ENCODE data around the gene SERBP1.

SERBP1 gene

DNA sequence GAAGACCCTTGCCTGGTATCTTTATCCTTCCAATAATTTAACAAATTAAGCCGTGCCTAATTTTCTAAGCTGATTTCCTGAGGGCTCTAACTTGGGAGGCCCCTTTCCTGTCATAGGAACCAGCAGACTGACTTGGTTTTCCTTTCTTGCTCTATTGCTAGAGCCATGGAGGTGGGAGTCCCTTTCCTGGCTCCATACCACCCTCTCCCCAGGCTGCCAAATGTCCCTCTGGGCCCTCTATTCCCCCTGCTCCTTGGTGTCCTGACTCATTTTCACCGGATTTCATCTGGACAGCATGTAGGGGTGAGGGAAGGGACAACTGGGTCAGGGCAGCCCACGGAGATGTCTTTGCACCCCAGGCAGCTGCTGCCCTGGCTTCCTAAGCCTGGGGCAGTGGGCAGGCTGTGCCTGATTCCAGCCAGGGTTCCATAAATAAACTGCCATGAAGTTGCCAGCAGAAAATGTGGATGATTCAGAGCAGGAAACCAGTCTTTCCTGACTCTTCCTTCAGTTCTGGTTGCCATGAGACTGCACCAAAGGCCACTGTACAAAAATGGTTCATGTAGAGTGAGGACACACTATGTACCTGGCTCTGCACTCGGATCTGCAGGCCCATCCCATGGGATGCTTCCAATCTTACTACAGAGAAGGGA lies 38.0 kb upstream of the SERBP1 start:
- H3K4me3 ChIP-seq (ENCODE audit: low read depth, low read length): no peak overlapping the region
- DNase-seq (ENCODE audit: low read depth): no peak
- TF ChIP-seq CTCF (conservative IDR thresholded peaks at IDR 0.05; ENCODE audit: low read depth, low read length): no peak

DNA sequence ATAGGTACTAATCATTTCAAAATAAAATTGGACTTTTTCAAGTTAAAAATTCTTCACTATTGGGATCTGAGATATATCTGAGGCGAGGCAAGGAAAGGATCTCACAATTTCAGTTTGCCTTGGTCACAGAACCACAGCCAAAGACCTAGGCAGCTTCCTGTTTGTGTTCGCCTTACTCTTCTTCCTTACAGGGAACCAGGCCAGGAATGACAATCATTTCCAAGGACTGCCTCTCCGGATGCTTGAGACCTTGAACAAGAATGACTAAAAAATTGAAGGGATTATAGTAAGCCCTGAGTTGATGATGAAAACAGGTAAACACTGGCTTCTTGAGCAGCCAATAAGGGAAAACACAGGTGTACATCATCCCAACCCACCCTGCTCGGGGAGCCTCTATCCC lies 35.2 kb upstream of the SERBP1 start:
- peak; percentile 21 for DNase-seq (ENCODE audit: low read depth)
- TF ChIP-seq CTCF (conservative IDR thresholded peaks at IDR 0.05; ENCODE audit: low read depth, low read length): no peak
- H3K4me3 ChIP-seq (ENCODE audit: low read depth, low read length): no peak overlapping the region

- no peak for TF ChIP-seq CTCF (conservative IDR thresholded peaks at IDR 0.05; ENCODE audit: low read depth, low read length)
- no peak overlapping the region for H3K4me3 ChIP-seq (ENCODE audit: low read depth, low read length)
- no peak for DNase-seq (ENCODE audit: low read depth)
Measured at GRCh38 chr1:67464746-67465145, 34.5 kb upstream of the SERBP1 start.

GRCh38 chr1:67464058-67464457 lies 33.9 kb upstream of the SERBP1 start:
- DNase-seq (ENCODE audit: low read depth): no peak
- TF ChIP-seq CTCF (conservative IDR thresholded peaks at IDR 0.05; ENCODE audit: low read depth, low read length): no peak

DNA sequence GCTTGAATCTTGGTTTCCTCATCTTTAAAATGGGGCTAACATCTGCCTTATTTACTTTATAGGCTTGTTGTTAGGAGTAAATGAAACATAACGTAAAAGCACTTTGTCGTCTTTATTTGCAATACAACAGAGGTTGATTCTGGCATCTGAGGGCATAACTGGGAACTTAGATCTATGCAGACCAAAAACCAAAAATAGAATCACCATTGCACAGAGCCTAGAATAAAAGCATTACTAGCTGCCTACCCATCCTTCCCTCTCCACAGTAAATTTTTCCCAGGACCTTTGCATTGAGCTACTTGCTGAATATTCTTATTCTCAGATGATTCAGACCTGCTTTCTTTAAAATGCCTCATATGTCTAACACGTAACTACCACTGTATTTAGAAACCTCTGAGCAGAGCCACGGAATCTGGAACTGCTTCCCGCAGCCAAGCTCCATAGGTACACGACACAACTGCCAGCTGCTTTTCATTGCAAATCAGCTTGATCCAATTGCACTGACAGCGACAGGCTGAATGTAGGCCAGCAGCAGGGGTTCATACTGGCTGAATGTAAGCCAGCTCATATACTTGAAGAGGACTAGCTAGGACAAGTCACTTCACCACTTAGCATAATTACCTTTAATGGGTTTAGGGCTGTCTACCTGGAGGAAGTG lies 33.2 kb upstream of the SERBP1 start:
- peak; percentile 15 for DNase-seq (ENCODE audit: low read depth)
- TF ChIP-seq CTCF (conservative IDR thresholded peaks at IDR 0.05; ENCODE audit: low read depth, low read length): no peak

More at GRCh38 chr1:67464058-67464457, 33.9 kb upstream of the SERBP1 start:
- no peak overlapping the region for H3K4me3 ChIP-seq (ENCODE audit: low read depth, low read length)

DNA sequence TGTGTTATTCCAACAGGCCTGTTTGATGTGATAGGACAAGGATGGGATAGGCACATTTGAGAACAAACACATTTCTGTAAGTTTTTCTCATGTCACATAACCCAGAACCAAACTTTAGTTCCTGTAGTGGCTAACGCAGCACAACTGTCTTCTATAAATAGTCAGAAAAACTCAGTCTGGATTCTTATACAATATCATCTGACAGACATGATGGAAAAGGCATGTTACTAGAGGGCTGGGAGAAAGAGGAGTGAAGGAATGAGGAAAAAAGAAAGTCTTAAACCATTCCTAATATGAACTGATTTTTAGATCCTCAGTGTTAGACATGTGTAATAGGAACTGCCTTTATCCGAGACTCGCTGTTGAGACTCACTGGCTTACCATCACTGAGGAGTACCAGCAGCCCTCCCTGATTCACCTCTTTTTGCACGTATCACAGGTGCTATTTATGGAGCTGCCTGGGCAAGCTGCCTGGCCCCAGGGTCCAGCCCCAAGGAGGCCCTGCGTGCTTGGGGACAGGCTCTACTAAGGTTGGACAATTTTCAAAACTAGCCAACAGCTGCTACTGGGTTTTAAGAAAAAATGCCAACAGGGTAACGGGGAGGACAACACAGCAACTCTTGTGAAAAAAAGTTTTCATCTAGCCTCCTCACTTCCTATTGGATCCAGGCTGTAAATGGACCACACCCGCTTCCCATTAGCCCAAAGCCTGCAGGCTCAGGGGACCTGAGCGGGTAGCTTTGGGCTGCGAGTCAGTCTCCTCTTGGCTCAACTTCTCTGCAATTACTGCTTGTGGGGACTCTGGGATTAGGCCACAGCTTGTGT lies 30.7 kb upstream of the SERBP1 start:
- DNase-seq (ENCODE audit: low read depth): no peak
- H3K4me3 ChIP-seq (ENCODE audit: low read depth, low read length): no peak overlapping the region
- TF ChIP-seq CTCF (conservative IDR thresholded peaks at IDR 0.05; ENCODE audit: low read depth, low read length): no peak

More for the DNA sequence above, 33.2 kb upstream of the SERBP1 start:
- no peak overlapping the region for H3K4me3 ChIP-seq (ENCODE audit: low read depth, low read length)

All from choroid plexus epithelial cell (primary cell).